Ascending aorta (tissue), 2 donors: ENCODE measurements around the gene SPDEF. TPM values are rescaled to one million over a fixed set of nuclear protein-coding genes. Genes with fewer than 3 reads are reported as not detected.

Experiments
- DNase-seq, 2 donors: peaks; one replicate each; pipeline ENCODE4 v3.0.0-alpha.2; 2019; ENCODE audit warnings: low spot score in 2 of 2
- H3K27ac ChIP-seq, 2 donors: fragments of 200-600 bp; sonication (generic); one replicate each; pipeline ENCODE4 v1.5.1; 2016 to 2017; ENCODE audit warnings: mild to moderate bottlenecking in 1 of 2
- H3K27me3 ChIP-seq: fragments of 200-600 bp; sonication (generic); one replicate; pipeline ENCODE4 v1.5.1; 2017
- H3K36me3 ChIP-seq, 2 donors: fragments of 200-600 bp; sonication (generic); one replicate each; pipeline ENCODE4 v1.5.1; 2016
- H3K4me1 ChIP-seq, 2 donors: fragments of 200-600 bp; sonication (generic); one replicate each; pipeline ENCODE4 v1.5.1; 2016 to 2017; ENCODE audit warnings: mild to moderate bottlenecking in 1 of 2
- H3K4me3 ChIP-seq, 2 donors: fragments of 200-600 bp; sonication (generic); one replicate each; pipeline ENCODE4 v1.5.1; 2016 to 2017; ENCODE audit warnings: mild to moderate bottlenecking in 1 of 2
- H3K9me3 ChIP-seq, 2 donors: fragments of 200-600 bp; sonication (generic); one replicate each; pipeline ENCODE4 v1.5.1; 2016
- intact Hi-C: fragments of 100-400 bp; cut with DNase I; formaldehyde crosslinking; loops from one replicate; pipeline ENCODE4 v1.15.1; 2023
- total RNA-seq: library from RNA; depleted of rRNA; stranded (reverse); fragments of >200 nt; gene quantifications from one replicate; pipeline ENCODE4 v1.1.0, GENCODE V29; 2016
- TF ChIP-seq, protein P1 (sequence below), 3 experiments: fragments of 200-600 bp in 2 of 3; fragments of 450-650 bp in 1 of 3; sonication (generic) in 2 of 3; IDR thresholded peaks; one replicate each; pipeline ENCODE4 v1.5.1; 2016 to 2019; ENCODE audit warnings: antibody characterized with exemption in 3 of 3, mild to moderate bottlenecking in 1 of 3, moderate library complexity in 1 of 3

The SPDEF gene
- total RNA-seq, 1 donor from 2014 or later = not detected

- no peaks in the 10 kb centered on the region for H3K27me3 ChIP-seq
- no peak overlapping the region for H3K4me3 ChIP-seq
- no peak for DNase-seq
- no peaks in the 10 kb centered on the region for H3K36me3 ChIP-seq
- H3K27ac ChIP-seq = no peak overlapping the region
- no peaks in the 10 kb centered on the region for H3K4me1 ChIP-seq
- no peaks in the 10 kb centered on the region for H3K9me3 ChIP-seq
- intact Hi-C loops = no loop called here
- TF ChIP-seq, protein P1, sequence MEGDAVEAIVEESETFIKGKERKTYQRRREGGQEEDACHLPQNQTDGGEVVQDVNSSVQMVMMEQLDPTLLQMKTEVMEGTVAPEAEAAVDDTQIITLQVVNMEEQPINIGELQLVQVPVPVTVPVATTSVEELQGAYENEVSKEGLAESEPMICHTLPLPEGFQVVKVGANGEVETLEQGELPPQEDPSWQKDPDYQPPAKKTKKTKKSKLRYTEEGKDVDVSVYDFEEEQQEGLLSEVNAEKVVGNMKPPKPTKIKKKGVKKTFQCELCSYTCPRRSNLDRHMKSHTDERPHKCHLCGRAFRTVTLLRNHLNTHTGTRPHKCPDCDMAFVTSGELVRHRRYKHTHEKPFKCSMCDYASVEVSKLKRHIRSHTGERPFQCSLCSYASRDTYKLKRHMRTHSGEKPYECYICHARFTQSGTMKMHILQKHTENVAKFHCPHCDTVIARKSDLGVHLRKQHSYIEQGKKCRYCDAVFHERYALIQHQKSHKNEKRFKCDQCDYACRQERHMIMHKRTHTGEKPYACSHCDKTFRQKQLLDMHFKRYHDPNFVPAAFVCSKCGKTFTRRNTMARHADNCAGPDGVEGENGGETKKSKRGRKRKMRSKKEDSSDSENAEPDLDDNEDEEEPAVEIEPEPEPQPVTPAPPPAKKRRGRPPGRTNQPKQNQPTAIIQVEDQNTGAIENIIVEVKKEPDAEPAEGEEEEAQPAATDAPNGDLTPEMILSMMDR (IDR thresholded peaks at IDR 0.05) = no peak
These were observed 46.3 kb downstream of the SPDEF start for GRCh38 chr6:34509782-34510181.

DNA sequence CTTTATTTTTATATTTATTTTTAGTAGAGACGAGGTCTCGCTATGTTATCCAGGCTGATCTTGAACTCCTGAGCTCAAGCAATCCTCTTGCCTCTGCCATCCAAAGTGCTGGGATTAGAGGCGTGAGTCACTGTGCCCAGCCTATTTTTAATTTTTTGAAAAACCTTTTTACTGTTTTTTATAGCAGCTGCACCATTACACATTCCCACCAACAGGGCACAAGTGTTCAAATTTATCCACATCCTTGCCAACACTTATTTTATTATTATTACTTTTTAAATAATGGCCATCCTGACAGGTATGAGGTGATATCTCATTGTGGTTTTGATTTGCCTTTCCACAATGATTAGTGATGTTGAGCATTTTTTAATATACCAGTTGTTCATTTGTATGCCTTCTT lies 47.7 kb downstream of the SPDEF start:
- TF ChIP-seq, protein P1 (IDR thresholded peaks at IDR 0.05) = peak in 1 of 3 experiments; percentile 10
- H3K36me3 ChIP-seq = no peaks in the 10 kb centered on the region
- DNase-seq = no peak
- H3K4me1 ChIP-seq = no peaks in the 10 kb centered on the region
- intact Hi-C loops = no loop called here
- no peaks in the 10 kb centered on the region for H3K9me3 ChIP-seq
- H3K4me3 ChIP-seq = no peak overlapping the region
- H3K27me3 ChIP-seq = no peaks in the 10 kb centered on the region
- H3K27ac ChIP-seq = no peak overlapping the region

DNA sequence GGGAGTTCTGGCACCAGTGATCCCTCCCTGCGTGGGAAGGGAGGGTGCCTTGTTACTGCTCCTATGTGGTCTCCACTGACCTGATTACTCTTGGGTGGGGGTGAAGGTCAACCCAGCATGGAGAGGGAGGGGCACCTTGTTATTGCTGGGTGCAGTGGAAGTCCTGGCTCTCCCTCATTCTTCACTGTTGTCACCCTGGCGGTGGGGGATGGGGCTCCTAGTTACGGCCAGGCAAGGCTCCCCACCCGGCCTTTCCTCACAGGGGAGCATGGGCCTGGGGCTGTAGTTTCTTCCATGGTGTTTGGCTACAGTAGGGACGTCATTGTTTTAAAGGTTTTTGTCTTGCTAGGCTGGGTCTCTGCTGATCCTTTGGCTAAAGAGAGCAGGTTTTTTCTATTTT lies 49.4 kb downstream of the SPDEF start:
- intact Hi-C loops = no loop called here
- H3K4me3 ChIP-seq = no peak overlapping the region
- TF ChIP-seq, protein P1 (IDR thresholded peaks at IDR 0.05) = no peak

DNA sequence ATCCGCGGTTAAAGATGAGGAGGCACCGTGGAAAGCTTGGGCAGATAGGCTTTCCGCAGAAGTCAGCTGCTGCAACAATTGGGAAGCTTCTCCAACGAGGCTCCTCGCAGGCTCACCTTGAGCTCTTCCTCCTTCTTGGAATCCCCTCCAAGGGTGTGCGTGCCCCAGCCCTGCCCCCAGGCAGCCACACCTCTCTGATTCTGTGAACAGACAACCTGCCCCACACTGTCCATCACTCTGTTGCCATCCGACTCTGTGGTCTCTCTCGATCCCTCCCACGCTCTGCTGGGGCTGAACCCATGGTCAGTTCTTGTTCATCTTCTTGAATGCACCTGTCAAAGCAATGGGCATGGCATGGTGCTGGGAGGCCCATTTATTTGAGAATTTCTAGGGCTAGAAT lies 58.7 kb downstream of the SPDEF start:
- no peak for DNase-seq
- no peaks in the 10 kb centered on the region for H3K27me3 ChIP-seq
- no peaks in the 10 kb centered on the region for H3K36me3 ChIP-seq
- intact Hi-C loops = no loop called here
- no peak overlapping the region for H3K27ac ChIP-seq
- TF ChIP-seq, protein P1 (IDR thresholded peaks at IDR 0.05) = no peak
- H3K9me3 ChIP-seq = peaks cover 6 to 19% of the 10 kb centered on the region in 2 donors
- no peaks in the 10 kb centered on the region for H3K4me1 ChIP-seq
- H3K4me3 ChIP-seq = no peak overlapping the region

More for the DNA sequence above, 49.4 kb downstream of the SPDEF start:
- H3K36me3 ChIP-seq = no peaks in the 10 kb centered on the region
- peaks cover 0 to 4% of the 10 kb centered on the region in 2 donors for H3K9me3 ChIP-seq
- no peak for DNase-seq
- no peaks in the 10 kb centered on the region for H3K4me1 ChIP-seq
- no peaks in the 10 kb centered on the region for H3K27me3 ChIP-seq
- no peak overlapping the region for H3K27ac ChIP-seq

- DNase-seq = no peak
- peaks cover 4 to 18% of the 10 kb centered on the region in 2 donors for H3K9me3 ChIP-seq
- intact Hi-C loops = no loop called here
- H3K27ac ChIP-seq = no peak overlapping the region
- H3K4me1 ChIP-seq = no peaks in the 10 kb centered on the region
- no peak overlapping the region for H3K4me3 ChIP-seq
- TF ChIP-seq, protein P1 (IDR thresholded peaks at IDR 0.05) = no peak
- H3K36me3 ChIP-seq = no peaks in the 10 kb centered on the region
- no peaks in the 10 kb centered on the region for H3K27me3 ChIP-seq
These were observed 59.9 kb downstream of the SPDEF start for GRCh38 chr6:34496103-34496685.

DNA sequence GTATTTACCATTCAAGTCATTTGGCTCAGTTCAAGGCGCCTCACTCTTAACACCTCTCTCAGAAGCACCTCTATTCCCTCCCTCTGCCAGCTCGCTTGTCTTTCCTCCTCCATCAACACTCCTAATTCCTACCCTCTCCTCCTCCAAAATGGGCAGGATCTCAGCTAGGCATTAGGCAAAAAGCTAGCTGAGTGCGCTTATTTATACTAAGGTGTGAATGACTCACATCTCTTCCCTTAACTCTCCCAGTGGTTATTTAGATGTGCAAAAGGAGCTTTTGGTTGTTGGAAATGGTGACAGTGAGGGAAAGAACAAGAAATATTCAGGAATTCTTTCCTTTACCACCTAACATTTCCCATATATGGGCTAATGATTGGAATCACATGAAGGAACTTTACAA lies 61.2 kb downstream of the SPDEF start:
- Histone ChIP-seq H3K4me1 (no peaks in the 10 kb centered on the region), H3K36me3 (no peaks in the 10 kb centered on the region), H3K9me3 (peaks cover under 1 to 5% of the 10 kb centered on the region in 2 donors), H3K27me3 (no peaks in the 10 kb centered on the region), H3K4me3 (no peak overlapping the region), H3K27ac (no peak overlapping the region)
- no peak for DNase-seq
- TF ChIP-seq, protein P1 (IDR thresholded peaks at IDR 0.05) = no peak
- intact Hi-C loops = no loop called here
